Measurements from ENCODE around the gene DHH.

Gene DHH

DNA sequence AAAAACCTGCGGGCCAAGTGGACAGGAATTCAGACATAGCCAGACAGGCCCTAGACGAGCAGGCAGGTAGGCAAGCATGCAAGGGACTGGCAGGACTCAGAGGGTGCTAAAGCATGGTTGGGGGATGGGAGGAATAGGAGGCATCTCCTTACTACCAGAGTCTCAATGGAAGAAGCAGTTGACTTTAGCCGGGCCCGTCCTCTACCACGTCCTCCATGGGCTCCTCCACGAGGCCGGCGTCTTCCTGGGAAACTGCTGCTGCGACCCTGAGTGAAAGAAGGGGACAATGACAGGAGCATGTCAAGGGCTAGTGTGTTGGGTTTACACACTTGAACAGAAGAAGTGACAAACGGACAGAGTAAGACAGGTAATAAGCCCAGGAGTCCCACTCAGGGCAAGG, 45.6 kb downstream of the DHH start:
- no peak for DNase-seq

DNA sequence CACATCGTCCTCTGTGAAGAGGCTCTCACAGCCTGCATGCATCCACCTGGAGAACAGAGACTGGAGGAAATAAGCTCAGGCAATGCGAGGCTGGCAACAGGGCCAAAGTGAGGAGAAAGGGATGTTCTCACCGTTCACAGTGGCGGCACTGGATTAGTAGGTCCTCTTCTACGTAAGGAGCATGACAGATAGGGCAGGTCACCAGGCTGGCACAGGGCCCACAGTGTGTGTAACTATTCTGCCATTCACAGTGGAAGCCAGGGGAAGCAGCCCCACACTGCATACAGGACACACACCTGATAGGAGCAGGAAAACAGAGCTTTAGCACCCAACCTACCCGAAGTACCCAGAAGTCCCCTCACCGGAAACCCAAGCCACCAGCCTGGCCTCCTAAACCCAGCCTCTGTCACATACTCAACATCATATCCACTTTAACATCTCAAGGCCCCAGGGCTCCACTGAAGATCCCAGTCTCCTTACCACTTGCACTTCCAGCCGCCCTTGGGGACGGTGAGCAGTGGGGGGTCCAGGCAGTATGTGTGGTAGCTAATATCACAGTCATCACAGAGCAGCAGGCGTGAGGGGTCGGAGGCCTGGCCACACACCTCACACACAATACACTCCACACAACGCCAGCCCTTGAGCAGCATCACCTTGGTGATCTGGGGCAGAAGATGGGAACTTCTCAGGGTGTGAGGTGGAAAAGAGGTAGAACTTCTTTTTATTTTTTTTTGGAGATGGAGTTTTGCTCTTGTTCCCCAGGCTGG, 48.3 kb downstream of the DHH start:
- DNase-seq, result no peak

DNA sequence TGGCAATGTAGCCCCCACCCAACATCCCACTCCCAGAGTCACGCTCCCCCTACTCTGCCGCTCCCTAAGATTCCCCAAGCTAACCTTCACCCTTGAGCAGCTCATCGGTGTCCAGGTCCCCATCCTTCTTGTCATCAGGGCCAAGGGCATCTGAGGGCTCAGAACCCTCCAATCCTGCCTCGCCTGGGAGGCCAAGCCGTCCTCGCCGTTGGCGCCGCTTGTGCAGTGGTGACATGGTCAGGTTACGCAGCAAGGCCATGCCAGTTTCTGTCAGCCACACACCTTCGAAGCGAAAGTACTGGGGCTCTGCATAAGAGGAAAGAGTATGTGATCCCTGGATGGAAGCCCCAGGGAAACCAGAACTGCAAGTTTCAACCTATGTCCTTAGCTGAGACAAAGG, 49.9 kb downstream of the DHH start:
- DNase-seq, result no peak

DNA sequence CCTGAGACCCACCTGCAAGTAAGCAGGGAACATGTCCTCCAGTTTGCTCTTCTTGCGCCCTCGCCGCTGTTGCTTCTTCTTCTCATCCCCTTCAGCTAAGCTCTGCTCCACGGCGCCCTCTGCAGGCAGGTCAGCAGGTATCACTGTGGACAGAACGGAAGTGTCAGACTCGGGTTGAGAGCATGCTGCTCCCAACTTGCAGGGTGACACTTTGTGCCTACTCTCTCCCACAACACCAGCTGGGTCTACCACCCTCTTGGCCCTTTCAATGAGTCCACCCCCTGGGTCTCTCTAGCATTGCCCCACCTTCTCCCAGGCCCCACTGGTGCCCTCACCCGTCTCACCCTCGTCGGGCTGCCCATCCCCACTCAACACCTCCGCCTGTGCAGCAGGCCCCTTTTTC, 50.7 kb downstream of the DHH start:
- DNase-seq, result no peak

DNA sequence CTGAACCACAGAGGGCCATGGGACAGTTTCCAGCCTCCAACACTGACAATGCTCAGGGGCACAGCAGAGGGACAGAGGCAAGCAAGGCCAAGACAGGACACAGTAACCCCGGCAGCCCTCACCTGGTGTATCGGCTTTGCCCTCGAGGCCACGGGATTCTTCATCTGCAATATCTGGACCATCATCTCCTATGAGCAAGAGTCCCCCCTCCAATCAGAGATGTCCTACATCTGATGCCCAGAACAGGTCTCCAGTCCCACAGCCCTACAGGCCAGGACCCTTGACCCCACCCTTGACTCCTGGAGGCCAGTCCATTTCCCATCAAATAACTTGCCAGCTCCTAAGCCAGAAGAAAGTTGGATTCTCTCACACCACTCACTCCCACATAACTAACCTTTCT, 51.4 kb downstream of the DHH start:
- DNase-seq, result no peak

DNA sequence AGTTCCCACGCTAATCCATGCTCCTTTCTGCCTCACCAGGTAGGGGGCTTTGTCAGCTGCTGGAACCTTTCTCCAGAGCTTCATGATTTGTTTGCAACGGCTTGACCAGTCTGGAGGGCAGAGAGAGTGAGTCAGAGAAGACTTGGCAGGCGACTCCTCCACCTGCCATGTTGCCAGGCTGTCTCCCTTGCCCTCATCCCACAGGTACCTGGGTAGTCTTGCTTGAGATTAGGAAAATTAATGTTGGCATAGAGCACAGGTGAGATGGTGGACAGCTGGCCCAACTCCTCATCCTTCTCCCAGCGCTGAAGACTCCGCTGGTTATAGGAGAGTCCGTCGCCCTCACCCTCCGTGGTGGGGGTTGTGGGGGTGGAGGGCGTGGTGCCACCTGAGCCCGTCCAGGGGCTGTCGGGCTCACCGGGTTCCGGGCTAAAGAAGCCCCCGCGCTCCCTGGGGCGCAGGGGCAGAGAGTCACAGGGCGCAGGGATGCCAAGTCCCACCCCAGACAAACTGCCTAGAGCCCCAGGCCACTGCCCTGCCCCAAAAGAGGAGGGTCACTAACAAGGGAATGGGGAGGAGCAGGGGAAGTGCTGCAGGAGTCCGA, 52.6 kb downstream of the DHH start:
- DNase-seq, result no peak

DNA sequence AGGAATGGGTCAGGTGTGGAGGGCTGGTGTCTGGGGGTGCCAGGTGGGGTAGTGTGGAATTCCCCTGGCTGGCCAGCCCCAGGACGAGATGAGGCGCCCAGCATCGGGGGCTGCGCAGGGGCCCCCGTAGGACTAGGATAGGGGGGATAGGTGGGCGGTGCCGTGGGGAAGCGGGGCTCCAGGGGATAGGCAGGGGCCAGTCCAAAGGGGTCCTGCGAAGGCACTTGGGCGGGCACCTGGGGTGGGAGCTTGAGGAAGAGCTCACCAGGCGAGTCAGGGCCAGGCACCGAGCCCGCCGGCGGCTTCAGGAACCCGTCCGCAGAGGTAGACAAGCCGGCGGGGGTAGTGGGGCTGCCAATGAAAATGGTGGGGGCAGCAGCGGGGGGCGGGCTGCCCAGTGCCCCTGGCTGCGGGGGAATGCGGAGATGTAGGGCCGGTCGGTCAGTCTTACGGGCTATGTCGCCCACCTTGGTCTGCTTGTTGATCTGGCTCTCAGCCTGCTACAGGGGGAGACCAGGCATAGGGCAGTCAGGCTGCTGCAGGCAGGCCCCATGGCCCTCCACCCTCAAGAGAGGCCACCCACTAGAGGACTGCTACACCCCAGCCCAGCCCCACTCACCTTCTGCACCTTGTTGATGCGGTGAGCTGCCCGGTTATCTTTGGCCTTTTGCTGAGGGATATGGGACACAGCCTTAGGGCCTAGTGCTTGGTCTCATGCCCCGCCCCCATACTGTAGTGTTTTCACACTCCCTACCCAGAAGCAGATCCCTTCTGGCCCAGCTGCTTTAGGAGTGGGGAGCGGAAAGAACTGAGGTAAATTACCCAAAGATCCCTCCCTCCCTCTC, 53.3 kb downstream of the DHH start:
- no peak for DNase-seq

DNA sequence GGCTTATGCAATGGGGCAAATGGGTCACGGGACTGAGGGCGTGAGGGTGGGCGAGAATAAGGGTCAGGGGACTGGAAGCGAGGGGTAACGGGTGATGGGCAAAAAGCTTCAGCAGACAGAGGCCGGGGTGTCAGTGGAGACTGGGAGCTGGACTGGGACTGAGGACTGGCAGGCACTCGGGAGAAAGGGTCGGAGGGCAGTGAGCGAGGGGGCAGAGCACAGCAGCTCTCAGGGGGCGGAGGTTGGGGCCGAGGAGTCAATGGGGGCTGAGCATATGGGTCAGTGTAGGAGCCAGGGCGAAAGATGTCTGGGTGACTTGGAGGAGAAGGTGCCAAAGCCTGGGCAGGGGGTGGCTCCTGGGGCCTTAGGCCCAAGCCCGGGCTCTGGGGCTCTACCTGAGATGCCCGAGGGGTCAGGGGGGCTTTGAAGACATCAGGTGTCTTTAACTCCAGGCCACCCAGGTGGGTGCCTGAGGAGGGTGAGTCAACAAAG, 54.2 kb downstream of the DHH start:
- DNase-seq, result no peak

DNA sequence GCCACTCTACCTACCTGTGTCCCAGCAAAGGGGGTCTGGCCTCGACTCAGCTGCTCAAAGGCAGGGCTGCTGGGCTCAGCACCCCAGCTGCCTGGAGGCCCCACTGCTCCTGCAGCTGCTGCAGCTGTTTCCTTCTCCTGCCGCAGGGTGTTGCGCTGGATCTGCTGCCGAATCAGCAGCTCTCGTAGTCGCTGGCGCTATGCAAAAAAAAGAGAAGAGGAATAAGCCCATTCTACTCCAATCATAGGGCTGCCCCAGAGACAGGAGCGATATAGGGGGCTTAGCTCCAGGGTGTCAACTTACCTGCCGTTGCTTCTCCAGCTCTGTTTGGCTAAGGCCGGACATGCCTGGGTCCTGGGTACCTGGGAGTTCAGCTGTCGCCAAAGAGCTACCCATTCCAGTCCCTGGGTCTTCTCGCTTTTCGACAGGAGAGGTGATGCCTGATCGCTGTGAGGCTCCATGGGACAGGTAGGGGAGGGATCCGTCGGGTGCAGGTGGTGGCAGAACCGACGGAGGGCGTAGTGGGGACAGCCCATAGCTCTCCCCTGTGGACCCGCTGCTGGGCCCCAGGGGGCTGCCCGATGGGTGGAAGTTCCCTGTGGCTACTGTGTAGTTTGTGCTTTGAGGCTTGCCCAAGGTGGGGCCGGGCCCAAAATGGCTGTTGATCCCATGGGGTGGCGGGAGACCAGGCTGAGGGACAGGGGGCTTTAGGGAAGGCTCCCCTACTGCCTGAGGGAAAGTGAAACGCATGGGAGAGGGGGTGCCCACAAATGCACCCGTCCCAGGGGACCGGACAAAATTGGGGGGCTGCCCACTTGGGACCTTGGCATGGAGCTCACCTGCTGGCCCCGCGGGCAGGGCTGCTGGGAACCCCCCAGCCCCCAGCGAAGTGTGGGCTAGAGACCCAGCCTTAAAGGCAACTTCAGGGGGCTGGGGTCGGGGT, 54.9 kb downstream of the DHH start:
- no peak for DNase-seq

DNA sequence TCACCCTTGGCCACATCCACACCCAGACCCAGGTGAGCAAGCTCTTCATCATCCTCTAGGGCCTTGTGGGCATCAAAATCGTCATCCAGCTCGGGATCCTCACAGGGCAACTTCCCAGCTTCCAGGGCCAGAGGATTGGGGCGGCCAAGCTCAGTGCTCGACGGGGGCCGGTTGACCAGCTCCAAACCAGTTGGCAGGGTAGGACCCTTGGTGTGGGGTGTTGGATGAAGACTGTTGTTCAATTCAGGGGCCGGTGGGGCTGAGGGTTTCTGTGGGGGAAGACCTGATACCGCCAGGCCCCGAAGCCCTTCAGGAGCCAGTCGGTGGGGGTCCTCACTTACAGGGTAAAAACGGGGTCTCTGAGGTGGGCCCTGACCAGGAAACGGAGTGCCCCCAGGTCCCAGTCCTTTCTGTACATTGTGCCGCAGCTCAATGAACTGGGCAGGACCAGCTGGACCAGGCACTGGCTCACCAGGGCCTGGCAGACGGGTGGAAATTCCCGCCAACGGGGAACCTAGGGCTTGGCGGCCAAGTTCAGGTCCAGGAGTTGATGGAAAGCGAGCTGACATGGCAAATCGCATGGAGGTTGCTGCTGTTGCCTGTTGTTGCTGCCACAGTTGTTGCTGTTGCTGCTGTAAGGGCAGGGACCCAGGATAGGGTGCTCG, 56.2 kb downstream of the DHH start:
- no peak for DNase-seq

DNA sequence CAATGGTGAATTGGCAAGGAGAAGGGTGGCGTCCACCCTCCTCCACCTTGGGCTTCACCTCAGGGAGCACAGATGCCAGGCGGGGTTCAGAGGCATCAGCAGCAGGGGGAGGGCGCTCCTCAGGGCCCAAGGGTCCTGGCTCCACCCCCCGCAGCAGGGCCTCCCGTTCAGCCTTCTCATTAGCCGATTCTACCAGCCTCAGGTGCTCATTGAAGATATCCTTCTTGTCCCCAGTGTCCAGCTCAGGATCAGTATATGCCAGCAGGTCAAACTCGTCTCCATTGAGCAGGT, 56.7 kb downstream of the DHH start:
- no peak for DNase-seq

DNA sequence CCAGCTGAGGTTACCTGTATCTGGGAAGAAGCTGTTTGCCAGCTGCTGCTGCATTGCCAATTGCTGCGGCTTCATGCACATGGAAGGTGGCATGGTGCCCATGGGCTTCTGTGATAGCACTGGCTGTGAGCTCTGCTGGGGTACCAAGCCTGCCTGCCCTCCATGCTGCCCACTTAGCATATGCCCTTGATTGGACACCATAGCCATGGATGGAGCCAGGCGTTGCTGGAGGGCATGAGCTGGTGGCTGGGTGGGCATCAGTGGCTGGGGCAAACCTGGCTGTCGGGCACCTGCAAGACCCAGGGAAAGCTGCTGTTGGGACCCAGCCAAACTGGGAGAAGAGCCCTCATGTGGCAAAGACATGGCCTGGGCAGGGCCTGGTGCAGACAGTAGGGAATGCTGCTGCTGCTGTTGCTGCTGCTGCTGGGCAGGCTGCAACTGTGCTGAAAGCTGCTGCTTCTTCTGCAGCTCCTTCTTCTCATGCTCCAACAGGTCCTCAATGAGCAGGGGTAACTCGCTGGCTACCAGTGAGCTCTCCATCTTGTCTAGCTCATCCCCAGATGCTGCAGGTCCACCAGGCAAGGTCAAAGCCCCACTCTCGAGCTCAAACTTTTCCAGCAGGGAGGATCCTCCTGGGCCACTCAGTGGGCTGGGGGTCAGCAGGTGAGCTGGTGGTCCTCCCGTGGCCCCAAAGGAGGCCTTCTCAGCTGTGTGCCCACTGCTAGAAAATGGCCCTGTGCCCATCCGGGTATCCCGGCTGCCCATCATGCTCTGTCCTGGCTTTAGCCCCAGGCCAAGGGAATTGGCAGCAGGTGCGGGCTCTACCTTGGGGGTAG, 57.3 kb downstream of the DHH start:
- DNase-seq, result no peak

Measured in NCI-H774 (cell line).